Ovary (tissue), 9 donors: Measurements from ENCODE around the gene RNF186. TPM values are rescaled to one million over a fixed set of nuclear protein-coding genes. Genes with fewer than 3 reads are reported as not detected.

Experiments
- DNase-seq, 5 donors: peaks; one replicate each; pipeline ENCODE4 v3.0.0-alpha.2; 2019 to 2020
- H3K27ac ChIP-seq, 2 donors: fragments of 200-600 bp; one replicate each; pipeline versions ENCODE4 v1.5.1 to v1.8.0; 2019 to 2022
- H3K27me3 ChIP-seq: fragments of 200-600 bp; one replicate; pipeline ENCODE4 v1.8.0; 2022
- H3K36me3 ChIP-seq: fragments of 200-600 bp; sonication (generic); one replicate; pipeline ENCODE4 v1.5.1; 2019
- H3K4me1 ChIP-seq: one replicate; pipeline ENCODE4 v1.8.1; 2013; ENCODE audit warnings: mild to moderate bottlenecking, moderate library complexity; ENCODE audit not compliant: insufficient read depth
- H3K4me3 ChIP-seq: fragments of 200-600 bp; sonication (generic); one replicate; pipeline ENCODE4 v1.5.1; 2017
- H3K9me3 ChIP-seq, 2 donors: fragments of 200-600 bp in 1 of 2; sonication (generic) in 1 of 2; one replicate each; pipeline versions ENCODE4 v1.5.1 to v1.8.1; 2013 to 2019; ENCODE audit warnings: mild to moderate bottlenecking in 1 of 2, moderate library complexity in 1 of 2
- EP300 ChIP-seq: sonication (generic); formaldehyde crosslinking; IDR thresholded peaks from one replicate; pipeline ENCODE4 v1.6.1; 2017; ENCODE audit warnings: antibody characterized with exemption
- POLR2A ChIP-seq: fragments of 450-650 bp; IDR thresholded peaks from one replicate; pipeline ENCODE4 v1.6.1; 2017; ENCODE audit warnings: antibody characterized with exemption, mild to moderate bottlenecking, moderate library complexity
- WGBS, 3 donors: extraction: QIAGEN DNeasy Blood & Tissue Kit in 1 of 3; methylation state at CpG; one replicate each; pipeline versions ENCODE4 v1.1.5 to v1.1.7; 2013 to 2017; 5-methylcytosine and 5-hydroxymethylcytosine counted together
- intact Hi-C, 4 donors: fragments of 100-400 bp; cut with DNase I; formaldehyde crosslinking; loops; one replicate each; pipeline versions ENCODE4 v1.11.0 to v1.15.1; 2022 to 2023
- polyA plus RNA-seq, 2 donors: library from polyadenylated mRNA; stranded (reverse); fragments of 200-250 nt in 1 of 2; fragments of 350-450 nt in 1 of 2; fragmentation: Illumina TruSeq in 1 of 2; extraction: RNeasy Lipid Tissue Mini Kit (QIAGEN cat#74804) in 1 of 2; gene quantifications; one replicate each; pipeline ENCODE4 v1.2.3, GENCODE V29; 2013 to 2014
- total RNA-seq, 7 donors: library from RNA; depleted of rRNA in 2 of 7; stranded (reverse); fragments of >200 nt in 2 of 7; fragmentation: NEBNext Ultra II Directional in 3 of 7; extraction: Animal tissue kit (Norgen Biotek cat#: 25700) in 3 of 7; gene quantifications; one replicate each; pipeline versions ENCODE4 v1.1.0 to v1.2.4, GENCODE V29; 2016 to 2023
- TF ChIP-seq, protein P1 (sequence below), 3 donors: fragments of 450-650 bp in 2 of 3; fragments of 200-600 bp in 1 of 3; IDR thresholded peaks; one replicate each; pipeline versions ENCODE4 v1.5.1 to v1.8.0; 2016 to 2022; ENCODE audit warnings: antibody characterized with exemption in 3 of 3, mild to moderate bottlenecking in 1 of 3
- donor health status: DM: no; HTN: no; CAD: no; lungs with moderate emphysema.
- donor health status: DM: no; HTN: no; CAD: no.
- donor health status: Bipolar disorder and iron deficiency.
- donor health status: DM: yes; HTN: yes; CAD: no.
- donor health status: DM: no; HTN: no; CAD: no.
- donor health status: DM: yes; HTN: yes; CAD: no.

RNF186 gene
- total and polyA plus RNA-seq, 9 donors: 0.11 to 1.4 (median 0.36) TPM; not detected in 4

DNA sequence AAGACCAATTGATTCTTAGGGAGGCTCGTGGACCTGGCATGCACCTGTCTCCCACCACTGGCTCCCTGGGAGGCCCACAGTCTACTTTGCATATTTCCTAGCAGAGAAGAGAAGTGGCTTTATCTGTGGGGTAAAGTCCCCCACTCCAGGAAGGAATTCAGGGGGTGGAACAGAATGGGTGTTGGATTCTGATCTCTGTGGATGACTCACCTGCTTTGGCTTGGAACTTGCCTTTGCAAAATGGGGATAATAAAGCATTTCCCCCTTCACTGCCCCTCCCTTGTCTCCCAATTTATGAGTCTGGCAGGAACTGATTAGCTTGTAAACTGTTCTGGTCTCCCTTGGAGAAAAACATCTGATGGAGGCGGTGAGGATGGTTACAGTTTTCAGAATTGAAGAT, 46.0 kb upstream of the RNF186 start:
- H3K27me3 ChIP-seq: no peaks in the 10 kb centered on the region
- 51 to 59% (median 54%) methylated on average over 2 of the region's 2 CpGs for WGBS, 3 donors
- TF ChIP-seq EP300: no peak
- TF ChIP-seq, protein P1, sequence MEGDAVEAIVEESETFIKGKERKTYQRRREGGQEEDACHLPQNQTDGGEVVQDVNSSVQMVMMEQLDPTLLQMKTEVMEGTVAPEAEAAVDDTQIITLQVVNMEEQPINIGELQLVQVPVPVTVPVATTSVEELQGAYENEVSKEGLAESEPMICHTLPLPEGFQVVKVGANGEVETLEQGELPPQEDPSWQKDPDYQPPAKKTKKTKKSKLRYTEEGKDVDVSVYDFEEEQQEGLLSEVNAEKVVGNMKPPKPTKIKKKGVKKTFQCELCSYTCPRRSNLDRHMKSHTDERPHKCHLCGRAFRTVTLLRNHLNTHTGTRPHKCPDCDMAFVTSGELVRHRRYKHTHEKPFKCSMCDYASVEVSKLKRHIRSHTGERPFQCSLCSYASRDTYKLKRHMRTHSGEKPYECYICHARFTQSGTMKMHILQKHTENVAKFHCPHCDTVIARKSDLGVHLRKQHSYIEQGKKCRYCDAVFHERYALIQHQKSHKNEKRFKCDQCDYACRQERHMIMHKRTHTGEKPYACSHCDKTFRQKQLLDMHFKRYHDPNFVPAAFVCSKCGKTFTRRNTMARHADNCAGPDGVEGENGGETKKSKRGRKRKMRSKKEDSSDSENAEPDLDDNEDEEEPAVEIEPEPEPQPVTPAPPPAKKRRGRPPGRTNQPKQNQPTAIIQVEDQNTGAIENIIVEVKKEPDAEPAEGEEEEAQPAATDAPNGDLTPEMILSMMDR (IDR thresholded peaks at IDR 0.05): no peak
- TF ChIP-seq POLR2A: no peak

DNA sequence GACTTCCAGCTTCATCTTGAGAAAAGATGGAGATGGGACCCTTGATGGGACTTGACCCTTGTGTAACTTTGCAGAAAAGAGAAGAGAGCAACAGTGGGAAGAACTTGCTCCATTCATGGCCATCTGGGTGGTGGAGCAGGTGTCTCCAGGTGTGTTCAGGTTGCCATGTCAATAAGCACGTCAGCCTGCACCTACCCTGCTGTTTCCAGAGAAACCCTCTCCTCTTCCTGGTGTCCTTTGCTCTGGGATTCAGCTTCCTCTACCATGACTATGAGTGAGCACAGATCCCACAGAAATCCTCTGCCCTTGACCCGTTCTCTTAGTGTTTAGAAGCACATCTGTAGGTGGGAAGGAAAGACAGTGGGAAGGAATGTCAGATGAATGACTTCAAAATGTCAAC, 45.3 kb upstream of the RNF186 start:
- intact Hi-C loops: no loop called here
- Histone ChIP-seq H3K4me1 (no peaks in the 10 kb centered on the region), H3K36me3 (no peaks in the 10 kb centered on the region), H3K4me3 (no peak overlapping the region), H3K27me3 (no peaks in the 10 kb centered on the region), H3K9me3 (no peaks in the 10 kb centered on the region), H3K27ac (no peak overlapping the region)
- 50 to 53% (median 52%) methylated on average over 2 of the region's 2 CpGs for WGBS, 3 donors
- DNase-seq: no peak
- TF ChIP-seq, protein P1 (IDR thresholded peaks at IDR 0.05): no peak
- TF ChIP-seq POLR2A (no peak), EP300 (no peak)

More for the DNA sequence above, 46.0 kb upstream of the RNF186 start:
- DNase-seq: no peak
- Histone ChIP-seq H3K4me3 (no peak overlapping the region), H3K36me3 (no peaks in the 10 kb centered on the region), H3K4me1 (no peaks in the 10 kb centered on the region), H3K9me3 (no peaks in the 10 kb centered on the region), H3K27ac (no peak overlapping the region)
- intact Hi-C loops: no loop called here

DNA sequence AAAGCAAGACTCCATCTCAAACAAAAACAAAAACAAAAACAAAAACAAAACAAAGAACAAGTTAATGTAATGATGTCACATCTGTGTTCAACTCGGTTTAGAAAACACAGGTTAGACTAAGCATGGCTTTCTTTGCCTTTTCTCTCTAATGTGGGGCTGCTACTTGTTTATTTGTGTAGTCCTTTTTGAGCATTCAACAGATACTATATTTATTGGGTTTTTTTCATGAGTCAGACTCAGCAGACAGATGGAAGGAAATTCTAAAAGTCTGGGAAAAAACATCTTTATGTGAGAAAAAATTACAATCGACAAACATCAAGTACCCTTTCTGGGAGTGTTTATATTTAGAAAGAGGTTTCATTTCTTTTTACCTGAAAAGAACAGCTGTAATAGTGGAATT, 44.8 kb upstream of the RNF186 start:
- no peak for DNase-seq

DNA sequence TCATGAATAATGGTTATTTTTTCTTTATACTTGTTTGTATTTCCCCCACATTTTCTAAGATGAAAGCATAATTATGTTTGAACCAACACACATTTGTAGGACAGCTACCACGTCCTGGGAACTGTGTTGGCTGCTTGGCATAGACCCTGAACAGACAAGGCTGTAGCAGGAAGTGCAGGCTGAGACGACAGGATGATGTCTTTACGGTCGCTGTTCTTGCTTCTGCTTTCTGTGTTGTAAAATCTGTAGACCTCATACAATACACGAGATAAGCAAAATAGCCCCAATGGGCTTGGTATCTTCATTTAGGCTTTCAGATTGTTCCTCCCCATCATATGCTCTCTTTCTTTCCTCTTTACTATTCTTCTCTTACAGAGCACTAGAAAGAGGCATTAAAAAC, 43.8 kb upstream of the RNF186 start:
- intact Hi-C loops: no loop called here
- 19 to 28% (median 27%) methylated on average over 5 of the region's 5 CpGs for WGBS, 3 donors

More for the DNA sequence above, 44.8 kb upstream of the RNF186 start:
- Histone ChIP-seq H3K9me3 (no peaks in the 10 kb centered on the region), H3K4me3 (no peak overlapping the region), H3K27ac (no peak overlapping the region), H3K36me3 (no peaks in the 10 kb centered on the region), H3K4me1 (no peaks in the 10 kb centered on the region), H3K27me3 (no peaks in the 10 kb centered on the region)
- intact Hi-C loops: no loop called here
- 68 to 81% (median 72%) methylated on average over 2 of the region's 2 CpGs for WGBS, 3 donors
- TF ChIP-seq, protein P1 (IDR thresholded peaks at IDR 0.05): no peak
- TF ChIP-seq POLR2A (no peak), EP300 (no peak)

More for the DNA sequence above, 43.8 kb upstream of the RNF186 start:
- TF ChIP-seq, protein P1 (IDR thresholded peaks at IDR 0.05): no peak
- no peak for TF ChIP-seq EP300
- TF ChIP-seq POLR2A: no peak
- H3K4me1 ChIP-seq: no peaks in the 10 kb centered on the region
- H3K27ac ChIP-seq: no peak overlapping the region
- H3K36me3 ChIP-seq: no peaks in the 10 kb centered on the region
- H3K27me3 ChIP-seq: no peaks in the 10 kb centered on the region
- no peak overlapping the region for H3K4me3 ChIP-seq
- DNase-seq: no peak
- no peaks in the 10 kb centered on the region for H3K9me3 ChIP-seq
